Measurements from ENCODE around the gene CLNK. TPM values are rescaled to one million over a fixed set of nuclear protein-coding genes. Genes with fewer than 3 reads are reported as not detected.

CLNK gene
- total RNA-seq, 1 donor from 2014 or later = not detected

DNA sequence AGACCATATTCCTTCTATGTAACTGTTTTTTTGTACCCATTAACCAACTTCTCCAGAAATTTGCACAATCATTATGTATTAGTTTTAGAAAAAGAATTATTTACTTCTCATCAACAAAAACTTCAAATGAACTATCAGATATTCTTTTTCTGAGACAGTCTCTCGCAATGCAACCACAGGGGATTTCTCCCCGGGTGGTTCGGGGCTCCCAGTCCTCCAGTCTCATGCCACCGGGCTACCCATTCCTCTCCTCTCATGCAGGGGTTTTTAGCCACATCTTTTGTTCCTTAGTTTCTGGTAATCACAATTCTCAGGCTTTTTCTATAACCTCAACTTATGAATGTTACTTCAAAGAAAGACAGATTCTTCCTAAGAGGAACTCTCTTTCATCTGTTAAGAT lies 46.6 kb upstream of the CLNK start:
- Mint-ChIP-seq H3K4me1 (ENCODE audit: unreplicated experiment) (no peaks in the 10 kb centered on the region), H3K36me3 (ENCODE audit: low read depth, unreplicated experiment) (no peaks in the 10 kb centered on the region), H3K27ac (ENCODE audit: unreplicated experiment) (no peak overlapping the region), H3K4me3 (ENCODE audit: unreplicated experiment) (no peak overlapping the region), H3K9me3 (ENCODE audit: unreplicated experiment) (no peaks in the 10 kb centered on the region), H3K27me3 (ENCODE audit: unreplicated experiment) (no peaks in the 10 kb centered on the region)
- DNase-seq (ENCODE audit: low spot score) = no peak
- TF ChIP-seq, protein P1, sequence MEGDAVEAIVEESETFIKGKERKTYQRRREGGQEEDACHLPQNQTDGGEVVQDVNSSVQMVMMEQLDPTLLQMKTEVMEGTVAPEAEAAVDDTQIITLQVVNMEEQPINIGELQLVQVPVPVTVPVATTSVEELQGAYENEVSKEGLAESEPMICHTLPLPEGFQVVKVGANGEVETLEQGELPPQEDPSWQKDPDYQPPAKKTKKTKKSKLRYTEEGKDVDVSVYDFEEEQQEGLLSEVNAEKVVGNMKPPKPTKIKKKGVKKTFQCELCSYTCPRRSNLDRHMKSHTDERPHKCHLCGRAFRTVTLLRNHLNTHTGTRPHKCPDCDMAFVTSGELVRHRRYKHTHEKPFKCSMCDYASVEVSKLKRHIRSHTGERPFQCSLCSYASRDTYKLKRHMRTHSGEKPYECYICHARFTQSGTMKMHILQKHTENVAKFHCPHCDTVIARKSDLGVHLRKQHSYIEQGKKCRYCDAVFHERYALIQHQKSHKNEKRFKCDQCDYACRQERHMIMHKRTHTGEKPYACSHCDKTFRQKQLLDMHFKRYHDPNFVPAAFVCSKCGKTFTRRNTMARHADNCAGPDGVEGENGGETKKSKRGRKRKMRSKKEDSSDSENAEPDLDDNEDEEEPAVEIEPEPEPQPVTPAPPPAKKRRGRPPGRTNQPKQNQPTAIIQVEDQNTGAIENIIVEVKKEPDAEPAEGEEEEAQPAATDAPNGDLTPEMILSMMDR (IDR thresholded peaks at IDR 0.05; ENCODE audit: unreplicated experiment) = no peak

DNA sequence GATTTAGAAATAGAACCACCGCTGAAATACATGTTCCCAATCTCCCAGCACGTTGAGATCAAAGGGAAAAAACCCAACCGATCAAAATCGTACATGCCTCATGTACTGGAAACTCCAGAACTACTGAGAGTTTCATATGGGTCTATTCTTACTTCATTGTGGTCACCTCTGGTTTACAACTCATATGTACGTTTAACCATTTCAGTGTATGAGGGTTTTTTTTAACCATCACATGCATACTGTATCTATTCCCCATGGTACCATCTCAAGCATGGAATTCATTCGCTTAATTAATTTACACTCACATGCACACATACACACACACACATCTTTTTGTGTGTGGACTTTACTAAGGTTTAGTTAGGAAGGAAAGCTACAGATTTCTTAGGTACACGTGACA lies 46.0 kb upstream of the CLNK start:
- no peak overlapping the region for H3K27ac Mint-ChIP-seq (ENCODE audit: unreplicated experiment)
- no peaks in the 10 kb centered on the region for H3K36me3 Mint-ChIP-seq (ENCODE audit: low read depth, unreplicated experiment)
- TF ChIP-seq, protein P1 (IDR thresholded peaks at IDR 0.05; ENCODE audit: unreplicated experiment) = no peak
- H3K27me3 Mint-ChIP-seq (ENCODE audit: unreplicated experiment) = no peaks in the 10 kb centered on the region
- no peak overlapping the region for H3K4me3 Mint-ChIP-seq (ENCODE audit: unreplicated experiment)
- no peak for DNase-seq (ENCODE audit: low spot score)
- no peaks in the 10 kb centered on the region for H3K4me1 Mint-ChIP-seq (ENCODE audit: unreplicated experiment)
- no peaks in the 10 kb centered on the region for H3K9me3 Mint-ChIP-seq (ENCODE audit: unreplicated experiment)

DNA sequence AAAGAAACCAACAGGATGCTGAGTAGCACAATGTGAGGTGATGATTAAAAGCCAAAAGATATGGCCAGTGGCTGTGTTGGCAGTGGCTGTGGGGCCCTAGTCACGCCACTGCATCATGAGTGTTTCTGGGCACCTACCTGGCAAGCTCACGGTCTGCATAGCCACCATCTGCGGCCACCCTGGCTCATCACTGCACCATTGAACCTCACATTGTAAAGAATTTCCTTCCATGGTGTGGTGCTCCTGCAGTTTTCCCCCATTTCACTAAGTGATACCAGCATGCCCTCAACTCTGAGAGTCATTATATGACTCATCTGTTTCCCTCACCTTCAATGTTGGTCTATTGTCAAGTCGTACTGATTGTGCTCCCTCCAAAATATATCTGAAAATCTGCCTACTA lies 45.5 kb upstream of the CLNK start:
- no peak overlapping the region for H3K4me3 Mint-ChIP-seq (ENCODE audit: unreplicated experiment)
- no peaks in the 10 kb centered on the region for H3K27me3 Mint-ChIP-seq (ENCODE audit: unreplicated experiment)
- DNase-seq (ENCODE audit: low spot score) = no peak
- TF ChIP-seq, protein P1 (IDR thresholded peaks at IDR 0.05; ENCODE audit: unreplicated experiment) = no peak
- no peak overlapping the region for H3K27ac Mint-ChIP-seq (ENCODE audit: unreplicated experiment)
- no peaks in the 10 kb centered on the region for H3K9me3 Mint-ChIP-seq (ENCODE audit: unreplicated experiment)
- H3K36me3 Mint-ChIP-seq (ENCODE audit: low read depth, unreplicated experiment) = no peaks in the 10 kb centered on the region
- H3K4me1 Mint-ChIP-seq (ENCODE audit: unreplicated experiment) = no peaks in the 10 kb centered on the region

DNA sequence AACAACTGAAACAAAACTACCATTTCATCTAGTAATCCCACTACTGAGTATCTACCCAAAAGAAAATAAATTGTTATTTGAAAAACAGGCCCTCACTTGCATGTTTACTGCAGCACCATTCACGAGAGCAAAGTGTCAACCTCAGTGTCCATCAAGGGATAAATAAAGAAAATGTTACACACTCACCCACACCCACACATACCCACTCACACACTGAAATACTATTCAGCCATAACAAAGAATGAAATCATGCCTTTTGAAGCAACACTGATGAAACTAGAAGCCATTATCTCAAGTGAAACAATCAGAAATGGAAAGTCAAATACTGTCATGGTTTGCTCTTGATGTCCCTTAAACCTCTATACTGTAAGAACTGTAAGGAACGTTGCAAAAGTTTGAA lies 44.8 kb upstream of the CLNK start:
- DNase-seq (ENCODE audit: low spot score) = no peak
- Mint-ChIP-seq H3K4me3 (ENCODE audit: unreplicated experiment) (no peak overlapping the region), H3K36me3 (ENCODE audit: low read depth, unreplicated experiment) (no peaks in the 10 kb centered on the region)

DNA sequence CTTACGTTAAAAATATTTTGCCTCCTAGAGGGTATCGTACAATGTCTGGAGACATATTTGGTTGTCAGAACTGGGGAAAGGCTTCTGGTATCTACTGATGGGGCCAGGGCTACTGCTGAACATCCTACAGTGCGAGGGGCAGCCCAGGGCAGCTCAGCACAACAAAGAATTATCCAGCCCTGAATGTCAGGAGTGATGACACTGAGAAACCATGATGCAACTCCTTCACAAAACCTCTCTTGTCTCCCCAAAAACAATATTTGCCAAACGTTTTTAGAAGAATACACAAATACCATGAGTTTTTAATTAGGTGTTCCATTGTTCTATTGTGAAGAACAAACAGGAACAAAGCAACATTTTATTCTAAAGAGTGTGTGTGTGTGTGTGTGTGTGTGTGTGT lies 43.4 kb upstream of the CLNK start:
- no peaks in the 10 kb centered on the region for H3K9me3 Mint-ChIP-seq (ENCODE audit: unreplicated experiment)
- TF ChIP-seq, protein P1 (IDR thresholded peaks at IDR 0.05; ENCODE audit: unreplicated experiment) = no peak
- no peaks in the 10 kb centered on the region for H3K36me3 Mint-ChIP-seq (ENCODE audit: low read depth, unreplicated experiment)
- peaks cover 2% of the 10 kb centered on the region for H3K27me3 Mint-ChIP-seq (ENCODE audit: unreplicated experiment)
- DNase-seq (ENCODE audit: low spot score) = no peak
- no peak overlapping the region for H3K27ac Mint-ChIP-seq (ENCODE audit: unreplicated experiment)
- H3K4me1 Mint-ChIP-seq (ENCODE audit: unreplicated experiment) = peaks cover 4% of the 10 kb centered on the region
- no peak overlapping the region for H3K4me3 Mint-ChIP-seq (ENCODE audit: unreplicated experiment)

More for the DNA sequence above, 44.8 kb upstream of the CLNK start:
- no peaks in the 10 kb centered on the region for H3K9me3 Mint-ChIP-seq (ENCODE audit: unreplicated experiment)
- peaks cover 2% of the 10 kb centered on the region for H3K27me3 Mint-ChIP-seq (ENCODE audit: unreplicated experiment)
- TF ChIP-seq, protein P1 (IDR thresholded peaks at IDR 0.05; ENCODE audit: unreplicated experiment) = no peak
- no peaks in the 10 kb centered on the region for H3K4me1 Mint-ChIP-seq (ENCODE audit: unreplicated experiment)
- H3K27ac Mint-ChIP-seq (ENCODE audit: unreplicated experiment) = no peak overlapping the region
